GM12878 (cell line): ENCODE measurements around the gene IFT122. TPM values are rescaled to one million over a fixed set of nuclear protein-coding genes. Genes with fewer than 3 reads are reported as not detected.

Experiments
- ATAC-seq: fragments of 200-7000 bp; cut with Tn5 transposase; 3 replicates; pipeline ENCODE4 v1.9.1; 2020; ENCODE audit warnings: mild to moderate bottlenecking, moderate library complexity
- BruUV-seq: library from RNA; stranded (reverse); fragments of 400-500 nt; replicated peaks from 2 replicates; lab custom pipeline; 2021; lab: Mats Ljungman, UMichigan
- CTCF ChIA-PET: fragments of 300-600 bp; sonication (Branson Sonifier 250); formaldehyde crosslinking; extraction: SDS; loops from one replicate; lab custom pipeline; 2021; ENCODE audit warnings: inconsistent platforms; lab: Yijun Ruan, JAX
- POLR2A ChIA-PET: fragments of 350-600 bp; formaldehyde crosslinking; extraction: SDS; loops from one replicate; lab custom pipeline; 2021; ENCODE audit warnings: inconsistent platforms; lab: Charles Lee
- RAD21 ChIA-PET: fragments of 300-600 bp; sonication (Branson Sonifier 250); formaldehyde crosslinking; loops from one replicate; lab custom pipeline; 2023; ENCODE audit warnings: antibody characterized with exemption; ENCODE audit not compliant: unreplicated experiment; lab: Charles Lee
- SMC1A ChIA-PET: fragments of 300-600 bp; sonication (Branson Sonifier 250); formaldehyde crosslinking; loops from one replicate; lab custom pipeline; 2023; ENCODE audit not compliant: unreplicated experiment, uncharacterized antibody; lab: Charles Lee
- DNase-seq: peaks from one replicate; pipeline ENCODE4 v3.0.0-alpha.2; 2011; ENCODE audit warnings: low read depth, low spot score
- FAIRE-seq: peaks from 3 replicates; lab custom pipeline; 2011; peaks lifted over from hg19 to GRCh38; lab: Jason Lieb, UNC
- H2AFZ ChIP-seq: 2 replicates; pipeline ENCODE4 v1.6.0; 2011; ENCODE audit warnings: low read depth, low read length, control low read depth; ENCODE audit not compliant: control insufficient read depth
- H3K27ac ChIP-seq: 2 replicates; pipeline ENCODE4 v1.5.1; 2011; ENCODE audit warnings: control low read depth; ENCODE audit not compliant: control insufficient read depth, insufficient read depth
- H3K27me3 ChIP-seq, 2 experiments: replicated peaks in 1 of 2; 2 replicates each; pipeline versions ENCODE4 v1.6.0 to v1.6.1; 2011; ENCODE audit warnings: low read length in 1 of 2; ENCODE audit not compliant: control insufficient read depth in 2 of 2, insufficient read depth in 2 of 2
- H3K36me3 ChIP-seq, 2 experiments: 2 replicates each; pipeline ENCODE4 v1.5.1; 2011; ENCODE audit warnings: low read length in 1 of 2; ENCODE audit not compliant: control insufficient read depth in 2 of 2, insufficient read depth in 2 of 2
- H3K4me1 ChIP-seq: 2 replicates; pipeline ENCODE4 v1.6.1; 2011; ENCODE audit warnings: mild to moderate bottlenecking, low read length, moderate library complexity, mixed read lengths; ENCODE audit not compliant: control insufficient read depth, insufficient read depth
- H3K4me2 ChIP-seq: 2 replicates; pipeline ENCODE4 v1.6.0; 2011; ENCODE audit warnings: control low read depth; ENCODE audit not compliant: control insufficient read depth, insufficient read depth
- H3K4me3 ChIP-seq: fragments of 200-600 bp; sonication (generic); 2 replicates; pipeline ENCODE4 v1.5.1; 2016
- H3K79me2 ChIP-seq: 2 replicates; pipeline ENCODE4 v1.6.0; 2011; ENCODE audit warnings: low read length; ENCODE audit not compliant: control insufficient read depth, insufficient read depth
- H3K9ac ChIP-seq: 2 replicates; pipeline ENCODE4 v1.8.0; 2011; ENCODE audit warnings: low read length, control low read depth, mixed read lengths; ENCODE audit not compliant: control insufficient read depth, insufficient read depth
- H3K9me3 ChIP-seq: replicated peaks from 3 replicates; pipeline ENCODE4 v1.5.1; 2011; ENCODE audit warnings: mild to moderate bottlenecking, low read length; ENCODE audit not compliant: control insufficient read depth, insufficient read depth
- H4K20me1 ChIP-seq: 2 replicates; pipeline ENCODE4 v1.6.0; 2011; ENCODE audit not compliant: control insufficient read depth, insufficient read depth
- BCL3 ChIP-seq: IDR thresholded peaks from 2 replicates; pipeline ENCODE4 v1.6.1; 2011; ENCODE audit warnings: borderline replicate concordance, low read depth, mild to moderate bottlenecking, moderate library complexity, low read length; ENCODE audit not compliant: insufficient read depth, poor library complexity, severe bottlenecking
- BCLAF1 ChIP-seq: fragments of 450-650 bp; IDR thresholded peaks from 2 replicates; pipeline ENCODE4 v1.6.1; 2017; ENCODE audit warnings: antibody characterized with exemption, mild to moderate bottlenecking, moderate library complexity
- BRCA1 ChIP-seq: IDR thresholded peaks from 2 replicates; pipeline ENCODE4 v1.6.1; 2011; ENCODE audit warnings: low read depth, low read length, improper control_type of control experiment
- CBFB ChIP-seq: IDR thresholded peaks from 2 replicates; pipeline ENCODE4 v1.6.1; 2016; ENCODE audit warnings: antibody characterized with exemption, low read depth
- E2F8 ChIP-seq: fragments of 450-650 bp; IDR thresholded peaks from 2 replicates; pipeline ENCODE4 v1.6.1; 2018; ENCODE audit warnings: mild to moderate bottlenecking, low read depth, moderate library complexity; ENCODE audit not compliant: partially characterized antibody
- E4F1 ChIP-seq: fragments of 450-650 bp; IDR thresholded peaks from 2 replicates; pipeline ENCODE4 v1.6.1; 2018; ENCODE audit warnings: borderline replicate concordance, mild to moderate bottlenecking; ENCODE audit not compliant: partially characterized antibody
- ELK1 ChIP-seq: IDR thresholded peaks from 2 replicates; pipeline ENCODE4 v1.6.1; 2012; ENCODE audit warnings: low read depth, low read length, improper control_type of control experiment
- ETV6 ChIP-seq, 2 experiments: fragments of 450-650 bp in 1 of 2; IDR thresholded peaks in 1 of 2; conservative IDR thresholded peaks in 1 of 2; 2 replicates each; pipeline ENCODE4 v1.6.1; 2014; ENCODE audit warnings: antibody characterized with exemption in 1 of 2, borderline replicate concordance in 1 of 2, low read depth in 1 of 2, mild to moderate bottlenecking in 1 of 2, moderate library complexity in 1 of 2
- KAT2A ChIP-seq: conservative IDR thresholded peaks from 2 replicates; pipeline ENCODE4 v1.6.1; 2011; ENCODE audit warnings: low read depth, low read length; ENCODE audit not compliant: control insufficient read depth
- NR2F1 ChIP-seq: fragments of 450-650 bp; conservative IDR thresholded peaks from 2 replicates; pipeline ENCODE4 v1.6.1; 2017; ENCODE audit warnings: mild to moderate bottlenecking
- RBBP5 ChIP-seq: fragments of 200-600 bp; sonication (generic); conservative IDR thresholded peaks from 2 replicates; pipeline ENCODE4 v1.6.1; 2016
- WGBS: methylation state at CpG from one replicate; pipeline ENCODE4 v1.1.6; 2016; ENCODE audit warnings: low lambda C conversion rate; ENCODE audit not compliant: insufficient replicate concordance, insufficient coverage; ENCODE audit errors: missing lambda C conversion rate; 5-methylcytosine and 5-hydroxymethylcytosine counted together
- in situ Hi-C: fragments of 300-500 bp; cut with MboI; formaldehyde crosslinking; loops from 9 replicates; pipeline ENCODE4 v1.14.3; 2018; ENCODE audit warnings: mixed read lengths
- intact Hi-C: fragments of 100-400 bp; cut with micrococcal nuclease; formaldehyde crosslinking; loops from one replicate; pipeline ENCODE4 v1.14.2; 2022; ENCODE audit not compliant: unreplicated experiment
- polyA plus RNA-seq, 11 experiments: library from polyadenylated mRNA; depleted of rRNA in 4 of 11; unstranded in 6 of 11; stranded (reverse) in 5 of 11; fragments of >200 nt; fragmentation: Nextera tagmentation in 4 of 11; fragmentation: Illumina TruSeq in 1 of 11; extraction: Ambion mirVana in 4 of 11; extraction: Trizol in 1 of 11; gene quantifications; 1 replicate in 1 of 11; 2 replicates in 10 of 11; pipeline versions ENCODE4 v1.2.1 to v1.2.3, GENCODE V29; 2011 to 2016; ENCODE audit warnings: inconsistent platforms in 2 of 11, missing spikeins in 2 of 11, low read depth in 1 of 11
- total RNA-seq, 4 experiments: library from RNA; depleted of rRNA in 3 of 4; stranded (reverse); fragments of >200 nt in 3 of 4; fragmentation: Illumina TruSeq in 1 of 4; extraction: Trizol in 1 of 4; gene quantifications; 2 replicates each; pipeline versions ENCODE4 v1.2.1 to v1.2.3, GENCODE V29; 2013 to 2021

IFT122 gene
- total and polyA plus RNA-seq, 10 of the 15 experiments (the other 5 are each of a cell fraction or from before 2014, with no cell fraction given): 1.8 to 19.2 (median 8.4) TPM

GRCh38 chr3:129445471-129445870, 5.4 kb downstream of the IFT122 start (continued):
- TF ChIP-seq BCLAF1: no peak
- no peak for TF ChIP-seq E2F8

- intact Hi-C loops: no loop called here
- 46% methylated on average over 1 of the region's 1 CpG for WGBS
- TF ChIP-seq CBFB (no peak), ELK1 (no peak), BRCA1 (no peak), RBBP5 (no peak), KAT2A (no peak), NR2F1 (no peak), BCL3 (no peak), E4F1 (no peak), ETV6 (conservative IDR thresholded peaks at IDR 0.05 in 1 of 2, IDR thresholded peaks at IDR 0.05 in 1 of 2; ENCODE audit: borderline replicate concordance in 1 of 2, low read depth in 1 of 2) (no peak)
Measured at GRCh38 chr3:129446926-129447325, 6.9 kb downstream of the IFT122 start.

More at GRCh38 chr3:129446926-129447325, 6.9 kb downstream of the IFT122 start:
- RAD21 ChIA-PET: no interaction called here
- Histone ChIP-seq H3K4me3 (no peak overlapping the region), H3K27ac (no peak overlapping the region), H3K4me1 (0 out of 2 replicates have a peak, but pooled peaks cover under 1% of the 10 kb centered on the region), H4K20me1 (no peaks in the 10 kb centered on the region), H3K27me3 (no peaks in the 10 kb centered on the region), H3K9ac (no peak overlapping the region), H3K79me2 (no peaks in the 10 kb centered on the region), H3K36me3 (no peaks in the 10 kb centered on the region), H3K4me2 (no peak overlapping the region), H2AFZ (no peak overlapping the region), H3K9me3 (no peaks in the 10 kb centered on the region)
- no peak for FAIRE-seq
- CTCF ChIA-PET: no interaction called here
- SMC1A ChIA-PET: interaction anchor here (1.4 kb wide), 1 partner anchor 17 kb away, joined by 5 read pairs; no protein-coding TSS in a partner anchor
- no TSS peak for BruUV-seq
- no peak for DNase-seq
- ATAC-seq: no peak
- in situ Hi-C loops: no loop called here
- POLR2A ChIA-PET: no interaction called here
